Measurements from ENCODE around the gene TMEM150C. TPM values are rescaled to one million over a fixed set of nuclear protein-coding genes. Genes with fewer than 3 reads are reported as not detected.

The TMEM150C gene
- total RNA-seq, 1 donor: 0.21 TPM

- Histone ChIP-seq H3K4me3 (ENCODE audit: low read length) (no peak overlapping the region), H3K27me3 (ENCODE audit: insufficient read depth, low read length) (no peaks in the 10 kb centered on the region), H3K9me3 (ENCODE audit: low read depth, low read length) (no peaks in the 10 kb centered on the region), H3K4me1 (ENCODE audit: insufficient read depth, low read length) (no peaks in the 10 kb centered on the region)
These were observed 48.4 kb downstream of the TMEM150C start for GRCh38 chr4:82513382-82513781.

DNA sequence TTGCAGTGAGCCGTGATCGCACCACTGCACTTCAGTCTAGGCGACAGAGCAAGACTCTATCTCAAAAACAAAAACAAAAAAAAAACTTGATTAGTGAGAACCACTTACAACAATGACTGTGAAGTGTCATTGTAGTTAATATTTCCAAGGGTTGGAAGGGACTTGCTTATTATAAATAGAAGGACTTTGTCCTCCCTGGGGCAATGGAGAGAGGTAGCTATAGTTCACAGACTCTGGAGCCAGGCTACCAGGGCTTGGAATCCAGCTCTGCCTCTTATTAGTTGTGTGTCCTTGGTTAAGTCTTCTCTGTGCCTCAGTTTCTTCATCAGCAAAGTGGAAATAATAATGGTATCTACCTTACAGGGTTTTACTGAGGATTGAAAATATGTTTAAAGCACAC lies 51.6 kb downstream of the TMEM150C start:
- no peak overlapping the region for H3K4me3 ChIP-seq (ENCODE audit: low read length)
- H3K4me1 ChIP-seq (ENCODE audit: insufficient read depth, low read length): no peaks in the 10 kb centered on the region
- no peaks in the 10 kb centered on the region for H3K27me3 ChIP-seq (ENCODE audit: insufficient read depth, low read length)
- H3K9me3 ChIP-seq (ENCODE audit: low read depth, low read length): no peaks in the 10 kb centered on the region

- Histone ChIP-seq H3K4me3 (ENCODE audit: low read length) (no peak overlapping the region), H3K4me1 (ENCODE audit: insufficient read depth, low read length) (no peaks in the 10 kb centered on the region), H3K9me3 (ENCODE audit: low read depth, low read length) (no peaks in the 10 kb centered on the region), H3K27me3 (ENCODE audit: insufficient read depth, low read length) (no peaks in the 10 kb centered on the region)
These were observed 52.9 kb downstream of the TMEM150C start for GRCh38 chr4:82508806-82509428.

GRCh38 chr4:82508011-82508410 lies 53.8 kb downstream of the TMEM150C start:
- Histone ChIP-seq H3K4me3 (ENCODE audit: low read length) (no peak overlapping the region), H3K9me3 (ENCODE audit: low read depth, low read length) (no peaks in the 10 kb centered on the region), H3K27me3 (ENCODE audit: insufficient read depth, low read length) (no peaks in the 10 kb centered on the region), H3K4me1 (ENCODE audit: insufficient read depth, low read length) (no peaks in the 10 kb centered on the region)

DNA sequence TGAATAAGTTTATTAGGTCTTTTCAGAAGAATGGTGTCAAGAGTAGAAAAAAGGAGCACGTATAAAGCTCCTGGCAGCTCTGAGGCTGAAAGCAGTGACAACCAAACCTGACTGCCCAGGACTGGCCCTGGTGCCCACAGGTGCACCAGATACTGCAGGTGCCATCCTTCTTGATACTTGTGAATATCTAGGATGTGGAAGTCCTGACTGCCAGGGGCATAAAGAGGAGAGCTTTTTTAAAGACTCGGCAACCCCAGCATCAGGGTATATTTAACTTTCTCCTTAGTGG lies 60.7 kb downstream of the TMEM150C start:
- Histone ChIP-seq H3K4me1 (ENCODE audit: insufficient read depth, low read length) (no peaks in the 10 kb centered on the region), H3K27me3 (ENCODE audit: insufficient read depth, low read length) (no peaks in the 10 kb centered on the region), H3K9me3 (ENCODE audit: low read depth, low read length) (no peaks in the 10 kb centered on the region), H3K4me3 (ENCODE audit: low read length) (no peak overlapping the region)

- no peaks in the 10 kb centered on the region for H3K4me1 ChIP-seq (ENCODE audit: insufficient read depth, low read length)
- no peaks in the 10 kb centered on the region for H3K9me3 ChIP-seq (ENCODE audit: low read depth, low read length)
- no peak overlapping the region for H3K4me3 ChIP-seq (ENCODE audit: low read length)
- H3K27me3 ChIP-seq (ENCODE audit: insufficient read depth, low read length): no peaks in the 10 kb centered on the region
These were observed 61.2 kb downstream of the TMEM150C start for GRCh38 chr4:82500435-82501153.

GRCh38 chr4:82499738-82500434 lies 61.9 kb downstream of the TMEM150C start:
- Histone ChIP-seq H3K4me1 (ENCODE audit: insufficient read depth, low read length) (no peaks in the 10 kb centered on the region), H3K9me3 (ENCODE audit: low read depth, low read length) (no peaks in the 10 kb centered on the region), H3K27me3 (ENCODE audit: insufficient read depth, low read length) (no peaks in the 10 kb centered on the region), H3K4me3 (ENCODE audit: low read length) (no peak overlapping the region)

DNA sequence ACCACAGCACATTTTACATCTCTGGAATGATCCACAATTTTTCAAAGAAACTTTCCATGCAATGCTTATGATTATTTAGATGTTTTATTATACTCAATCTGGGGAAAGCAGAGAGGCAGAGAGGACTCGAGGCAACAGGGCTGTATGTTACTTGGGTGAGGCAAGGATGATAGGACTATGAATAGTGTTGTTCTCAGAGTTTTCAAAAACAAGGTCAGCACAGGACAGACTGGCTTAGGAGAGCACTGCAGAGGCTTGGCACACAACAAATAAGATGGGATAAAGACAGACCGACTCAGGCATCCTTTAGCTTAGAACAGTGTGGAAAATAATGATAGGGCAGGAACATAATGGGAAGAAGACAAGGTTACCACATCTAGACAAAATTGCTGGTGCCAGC lies 65.4 kb downstream of the TMEM150C start:
- Histone ChIP-seq H3K27me3 (ENCODE audit: insufficient read depth, low read length) (no peaks in the 10 kb centered on the region), H3K4me1 (ENCODE audit: insufficient read depth, low read length) (no peaks in the 10 kb centered on the region), H3K4me3 (ENCODE audit: low read length) (no peak overlapping the region)

DNA sequence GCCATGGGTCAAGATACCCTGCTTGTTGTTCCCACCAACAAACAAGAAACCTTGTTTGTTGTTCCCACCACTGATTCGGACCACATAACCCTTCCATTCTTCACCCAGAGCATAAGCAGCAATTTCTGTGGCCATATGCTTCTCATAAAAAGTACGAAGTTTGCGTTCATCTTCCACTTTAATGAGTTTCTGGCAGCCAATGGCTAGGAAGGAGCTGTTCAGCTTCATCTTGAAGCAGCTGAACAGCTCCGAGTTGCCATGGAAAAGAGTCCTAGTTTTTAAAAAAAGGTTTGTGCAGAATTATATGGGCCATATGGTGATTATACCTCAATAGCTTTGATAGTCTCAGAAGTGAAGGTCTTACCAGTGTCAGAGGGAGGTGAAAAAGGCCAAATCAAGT lies 66.1 kb downstream of the TMEM150C start:
- Histone ChIP-seq H3K27me3 (ENCODE audit: insufficient read depth, low read length) (no peaks in the 10 kb centered on the region), H3K9me3 (ENCODE audit: low read depth, low read length) (no peaks in the 10 kb centered on the region), H3K4me3 (ENCODE audit: low read length) (no peak overlapping the region), H3K4me1 (ENCODE audit: insufficient read depth, low read length) (no peaks in the 10 kb centered on the region)

More for the DNA sequence above, 65.4 kb downstream of the TMEM150C start:
- H3K9me3 ChIP-seq (ENCODE audit: low read depth, low read length): no peaks in the 10 kb centered on the region

DNA sequence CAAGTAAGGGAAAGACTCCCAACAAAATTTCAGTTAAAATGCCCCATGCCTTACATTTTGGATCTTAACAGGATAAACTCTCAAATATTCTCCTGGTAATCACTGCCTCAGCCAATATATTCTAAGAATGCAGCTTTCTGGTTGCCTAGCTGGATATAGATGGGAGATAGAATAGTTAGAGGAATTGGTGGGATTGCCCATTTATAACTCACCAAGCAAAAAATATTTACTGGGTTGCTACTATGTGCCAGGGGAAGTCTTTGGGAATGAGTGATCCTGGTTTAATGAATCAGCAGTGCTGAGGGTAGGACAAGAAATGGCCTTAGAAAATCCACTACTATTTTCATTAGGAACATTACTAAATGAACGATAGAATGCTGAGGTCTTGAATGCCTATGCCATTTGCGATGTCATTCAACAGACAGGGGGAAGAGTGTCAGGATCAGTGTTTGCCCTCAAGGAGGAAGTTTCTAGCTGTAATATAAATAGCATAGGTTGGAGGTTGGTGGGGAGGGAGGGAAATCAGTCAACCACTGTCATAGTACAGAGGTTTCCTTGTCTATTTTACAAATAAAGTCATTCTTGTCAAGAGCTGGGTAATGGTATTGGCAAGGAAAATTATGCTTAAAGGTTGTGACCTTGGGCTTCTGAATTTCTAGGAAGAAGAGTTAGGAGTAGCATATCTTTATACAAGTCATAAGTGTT lies 67.9 kb downstream of the TMEM150C start:
- H3K9me3 ChIP-seq (ENCODE audit: low read depth, low read length): no peaks in the 10 kb centered on the region
- no peak overlapping the region for H3K4me3 ChIP-seq (ENCODE audit: low read length)
- no peaks in the 10 kb centered on the region for H3K4me1 ChIP-seq (ENCODE audit: insufficient read depth, low read length)
- H3K27me3 ChIP-seq (ENCODE audit: insufficient read depth, low read length): no peaks in the 10 kb centered on the region

- Histone ChIP-seq H3K27me3 (ENCODE audit: insufficient read depth, low read length) (no peaks in the 10 kb centered on the region), H3K4me3 (ENCODE audit: low read length) (no peak overlapping the region), H3K4me1 (ENCODE audit: insufficient read depth, low read length) (no peaks in the 10 kb centered on the region), H3K9me3 (ENCODE audit: low read depth, low read length) (no peaks in the 10 kb centered on the region)
These were observed 70.4 kb downstream of the TMEM150C start for GRCh38 chr4:82491251-82491960.

DNA sequence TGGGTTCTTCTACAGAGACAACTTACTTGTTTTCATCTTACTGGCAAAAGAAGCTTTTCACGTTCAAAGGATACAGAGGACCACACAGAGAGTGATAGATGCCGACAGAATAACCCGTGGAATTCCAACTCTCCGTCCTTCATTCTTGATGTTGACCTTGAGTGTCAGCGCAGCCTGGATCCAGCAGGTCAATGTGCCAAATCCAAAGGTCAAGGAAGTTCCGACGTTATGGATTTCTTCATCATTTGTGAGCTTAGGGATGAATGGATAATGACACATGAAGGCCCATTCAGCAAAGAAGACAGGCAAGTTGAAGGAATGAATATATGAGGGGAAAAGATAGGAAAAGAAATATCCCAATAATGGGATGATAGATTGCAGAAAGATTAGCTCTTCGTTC lies 71.8 kb downstream of the TMEM150C start:
- Histone ChIP-seq H3K4me3 (ENCODE audit: low read length) (no peak overlapping the region), H3K4me1 (ENCODE audit: insufficient read depth, low read length) (no peaks in the 10 kb centered on the region), H3K27me3 (ENCODE audit: insufficient read depth, low read length) (no peaks in the 10 kb centered on the region), H3K9me3 (ENCODE audit: low read depth, low read length) (no peaks in the 10 kb centered on the region)

- Histone ChIP-seq H3K27me3 (ENCODE audit: insufficient read depth, low read length) (no peaks in the 10 kb centered on the region), H3K9me3 (ENCODE audit: low read depth, low read length) (no peaks in the 10 kb centered on the region), H3K4me3 (ENCODE audit: low read length) (no peak overlapping the region), H3K4me1 (ENCODE audit: insufficient read depth, low read length) (no peaks in the 10 kb centered on the region)
These were observed 72.7 kb downstream of the TMEM150C start for GRCh38 chr4:82489076-82489475.

- H3K4me3 ChIP-seq (ENCODE audit: low read length): no peak overlapping the region
- H3K27me3 ChIP-seq (ENCODE audit: insufficient read depth, low read length): no peaks in the 10 kb centered on the region
- no peaks in the 10 kb centered on the region for H3K9me3 ChIP-seq (ENCODE audit: low read depth, low read length)
- no peaks in the 10 kb centered on the region for H3K4me1 ChIP-seq (ENCODE audit: insufficient read depth, low read length)
These were observed 76.6 kb downstream of the TMEM150C start for GRCh38 chr4:82484996-82485783.

Data from mononuclear cell (primary cell).